ENCODE data around the gene LIPM.

Gene LIPM

GRCh38 chr10:88820748-88821401 is 18.3 kb downstream of the LIPM start:
- no peak overlapping the region for H3K9ac ChIP-seq (ENCODE audit: low read depth in 1 of 2, low read length in 2 of 2)
- H3K27me3 ChIP-seq (ENCODE audit: control insufficient read depth in 1 of 2, insufficient read depth in 2 of 2, low read length in 2 of 2): no peaks in the 10 kb centered on the region
- H3K4me1 ChIP-seq (ENCODE audit: control insufficient read depth in 1 of 2, insufficient read depth in 2 of 2, low read length in 2 of 2): peaks cover 0 to 6% of the 10 kb centered on the region in 2 donors
- H3K36me3 ChIP-seq (ENCODE audit: control insufficient read depth in 1 of 2, insufficient read depth in 2 of 2, low read length in 2 of 2): no peaks in the 10 kb centered on the region
- H3K4me3 ChIP-seq (ENCODE audit: low read depth in 1 of 2, low read length in 2 of 2): no peak overlapping the region
- H3K27ac ChIP-seq (ENCODE audit: low read depth, low read length): no peak overlapping the region
- H3K9me3 ChIP-seq (ENCODE audit: control insufficient read depth in 1 of 2, low read length in 2 of 2): no peaks in the 10 kb centered on the region

- no peak overlapping the region for H3K4me3 ChIP-seq (ENCODE audit: low read depth in 1 of 2, low read length in 2 of 2)
- no peak overlapping the region for H3K27ac ChIP-seq (ENCODE audit: low read depth, low read length)
Measured at GRCh38 chr10:88826388-88826787, 23.9 kb downstream of the LIPM start.

GRCh38 chr10:88827671-88828070 is 25.1 kb downstream of the LIPM start:
- H3K36me3 ChIP-seq (ENCODE audit: control insufficient read depth in 1 of 2, insufficient read depth in 2 of 2, low read length in 2 of 2): no peaks in the 10 kb centered on the region
- H3K9me3 ChIP-seq (ENCODE audit: control insufficient read depth in 1 of 2, low read length in 2 of 2): no peaks in the 10 kb centered on the region
- H3K4me1 ChIP-seq (ENCODE audit: control insufficient read depth in 1 of 2, insufficient read depth in 2 of 2, low read length in 2 of 2): peaks cover 0 to 6% of the 10 kb centered on the region in 2 donors
- H3K27me3 ChIP-seq (ENCODE audit: control insufficient read depth in 1 of 2, insufficient read depth in 2 of 2, low read length in 2 of 2): no peaks in the 10 kb centered on the region
- no peak overlapping the region for H3K27ac ChIP-seq (ENCODE audit: low read depth, low read length)
- no peak overlapping the region for H3K9ac ChIP-seq (ENCODE audit: low read depth in 1 of 2, low read length in 2 of 2)
- no peak overlapping the region for H3K4me3 ChIP-seq (ENCODE audit: low read depth in 1 of 2, low read length in 2 of 2)

More at GRCh38 chr10:88826388-88826787, 23.9 kb downstream of the LIPM start:
- Histone ChIP-seq H3K4me1 (ENCODE audit: control insufficient read depth in 1 of 2, insufficient read depth in 2 of 2, low read length in 2 of 2) (peaks cover 0 to 6% of the 10 kb centered on the region in 2 donors), H3K36me3 (ENCODE audit: control insufficient read depth in 1 of 2, insufficient read depth in 2 of 2, low read length in 2 of 2) (no peaks in the 10 kb centered on the region), H3K27me3 (ENCODE audit: control insufficient read depth in 1 of 2, insufficient read depth in 2 of 2, low read length in 2 of 2) (no peaks in the 10 kb centered on the region), H3K9ac (ENCODE audit: low read depth in 1 of 2, low read length in 2 of 2) (no peak overlapping the region), H3K9me3 (ENCODE audit: control insufficient read depth in 1 of 2, low read length in 2 of 2) (no peaks in the 10 kb centered on the region)

- H3K9me3 ChIP-seq (ENCODE audit: control insufficient read depth in 1 of 2, low read length in 2 of 2): no peaks in the 10 kb centered on the region
- no peak overlapping the region for H3K27ac ChIP-seq (ENCODE audit: low read depth, low read length)
- H3K9ac ChIP-seq (ENCODE audit: low read depth in 1 of 2, low read length in 2 of 2): no peak overlapping the region
- no peaks in the 10 kb centered on the region for H3K27me3 ChIP-seq (ENCODE audit: control insufficient read depth in 1 of 2, insufficient read depth in 2 of 2, low read length in 2 of 2)
- H3K4me3 ChIP-seq (ENCODE audit: low read depth in 1 of 2, low read length in 2 of 2): no peak overlapping the region
- H3K36me3 ChIP-seq (ENCODE audit: control insufficient read depth in 1 of 2, insufficient read depth in 2 of 2, low read length in 2 of 2): no peaks in the 10 kb centered on the region
- H3K4me1 ChIP-seq (ENCODE audit: control insufficient read depth in 1 of 2, insufficient read depth in 2 of 2, low read length in 2 of 2): peaks cover 0 to 6% of the 10 kb centered on the region in 2 donors
Measured at GRCh38 chr10:88828310-88828709, 25.8 kb downstream of the LIPM start.

- Histone ChIP-seq H3K4me1 (ENCODE audit: control insufficient read depth in 1 of 2, insufficient read depth in 2 of 2, low read length in 2 of 2) (peaks cover 0 to 5% of the 10 kb centered on the region in 2 donors), H3K27ac (ENCODE audit: low read depth, low read length) (no peak overlapping the region), H3K9ac (ENCODE audit: low read depth in 1 of 2, low read length in 2 of 2) (no peak overlapping the region), H3K36me3 (ENCODE audit: control insufficient read depth in 1 of 2, insufficient read depth in 2 of 2, low read length in 2 of 2) (no peaks in the 10 kb centered on the region), H3K4me3 (ENCODE audit: low read depth in 1 of 2, low read length in 2 of 2) (no peak overlapping the region), H3K27me3 (ENCODE audit: control insufficient read depth in 1 of 2, insufficient read depth in 2 of 2, low read length in 2 of 2) (no peaks in the 10 kb centered on the region), H3K9me3 (ENCODE audit: control insufficient read depth in 1 of 2, low read length in 2 of 2) (no peaks in the 10 kb centered on the region)
Measured at GRCh38 chr10:88830643-88831268, 28.2 kb downstream of the LIPM start.

DNA sequence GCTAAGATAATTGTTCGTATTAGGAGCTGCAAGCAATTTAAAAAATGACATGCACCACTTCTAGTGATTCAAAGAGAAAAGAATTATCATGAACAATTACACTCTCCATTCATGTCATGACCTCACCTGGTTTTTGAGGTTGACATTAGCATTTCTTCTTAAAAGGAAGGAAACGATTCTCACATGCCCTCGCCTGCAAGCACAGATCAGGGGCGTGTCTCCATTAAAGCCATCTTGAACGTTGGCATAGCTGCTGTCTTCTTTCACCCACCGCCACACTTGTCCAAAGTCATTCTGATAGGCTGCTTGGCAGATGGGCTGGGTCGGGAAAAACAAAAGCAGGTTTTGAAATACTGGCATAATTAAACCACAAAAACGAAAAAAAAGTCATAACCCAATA is 29.2 kb downstream of the LIPM start:
- H3K4me1 ChIP-seq (ENCODE audit: control insufficient read depth in 1 of 2, insufficient read depth in 2 of 2, low read length in 2 of 2): peaks cover 0 to 14% of the 10 kb centered on the region in 2 donors
- H3K27ac ChIP-seq (ENCODE audit: low read depth, low read length): no peak overlapping the region
- no peaks in the 10 kb centered on the region for H3K9me3 ChIP-seq (ENCODE audit: control insufficient read depth in 1 of 2, low read length in 2 of 2)
- no peaks in the 10 kb centered on the region for H3K36me3 ChIP-seq (ENCODE audit: control insufficient read depth in 1 of 2, insufficient read depth in 2 of 2, low read length in 2 of 2)
- H3K4me3 ChIP-seq (ENCODE audit: low read depth in 1 of 2, low read length in 2 of 2): no peak overlapping the region
- no peak overlapping the region for H3K9ac ChIP-seq (ENCODE audit: low read depth in 1 of 2, low read length in 2 of 2)
- no peaks in the 10 kb centered on the region for H3K27me3 ChIP-seq (ENCODE audit: control insufficient read depth in 1 of 2, insufficient read depth in 2 of 2, low read length in 2 of 2)

- peaks cover 0 to 17% of the 10 kb centered on the region in 2 donors for H3K4me1 ChIP-seq (ENCODE audit: control insufficient read depth in 1 of 2, insufficient read depth in 2 of 2, low read length in 2 of 2)
- H3K9me3 ChIP-seq (ENCODE audit: control insufficient read depth in 1 of 2, low read length in 2 of 2): no peaks in the 10 kb centered on the region
- no peaks in the 10 kb centered on the region for H3K36me3 ChIP-seq (ENCODE audit: control insufficient read depth in 1 of 2, insufficient read depth in 2 of 2, low read length in 2 of 2)
- H3K27me3 ChIP-seq (ENCODE audit: control insufficient read depth in 1 of 2, insufficient read depth in 2 of 2, low read length in 2 of 2): no peaks in the 10 kb centered on the region
- H3K4me3 ChIP-seq (ENCODE audit: low read depth in 1 of 2, low read length in 2 of 2): no peak overlapping the region
- H3K9ac ChIP-seq (ENCODE audit: low read depth in 1 of 2, low read length in 2 of 2): no peak overlapping the region
- no peak overlapping the region for H3K27ac ChIP-seq (ENCODE audit: low read depth, low read length)
Measured at GRCh38 chr10:88832376-88832775, 29.8 kb downstream of the LIPM start.

- H3K27ac ChIP-seq (ENCODE audit: low read depth, low read length): no peak overlapping the region
- H3K4me3 ChIP-seq (ENCODE audit: low read depth in 1 of 2, low read length in 2 of 2): no peak overlapping the region
- no peak overlapping the region for H3K9ac ChIP-seq (ENCODE audit: low read depth in 1 of 2, low read length in 2 of 2)
- no peaks in the 10 kb centered on the region for H3K36me3 ChIP-seq (ENCODE audit: control insufficient read depth in 1 of 2, insufficient read depth in 2 of 2, low read length in 2 of 2)
- H3K4me1 ChIP-seq (ENCODE audit: control insufficient read depth in 1 of 2, insufficient read depth in 2 of 2, low read length in 2 of 2): peaks cover 0 to 20% of the 10 kb centered on the region in 2 donors
- H3K27me3 ChIP-seq (ENCODE audit: control insufficient read depth in 1 of 2, insufficient read depth in 2 of 2, low read length in 2 of 2): no peaks in the 10 kb centered on the region
- H3K9me3 ChIP-seq (ENCODE audit: control insufficient read depth in 1 of 2, low read length in 2 of 2): no peaks in the 10 kb centered on the region
Measured at GRCh38 chr10:88833156-88833555, 30.6 kb downstream of the LIPM start.

- Histone ChIP-seq H3K4me3 (ENCODE audit: low read depth in 1 of 2, low read length in 2 of 2) (no peak overlapping the region), H3K9ac (ENCODE audit: low read depth in 1 of 2, low read length in 2 of 2) (no peak overlapping the region), H3K27me3 (ENCODE audit: control insufficient read depth in 1 of 2, insufficient read depth in 2 of 2, low read length in 2 of 2) (no peaks in the 10 kb centered on the region), H3K27ac (ENCODE audit: low read depth, low read length) (no peak overlapping the region), H3K4me1 (ENCODE audit: control insufficient read depth in 1 of 2, insufficient read depth in 2 of 2, low read length in 2 of 2) (peaks cover 0 to 25% of the 10 kb centered on the region in 2 donors), H3K36me3 (ENCODE audit: control insufficient read depth in 1 of 2, insufficient read depth in 2 of 2, low read length in 2 of 2) (no peaks in the 10 kb centered on the region), H3K9me3 (ENCODE audit: control insufficient read depth in 1 of 2, low read length in 2 of 2) (no peaks in the 10 kb centered on the region)
Measured at GRCh38 chr10:88833723-88834122, 31.2 kb downstream of the LIPM start.

DNA sequence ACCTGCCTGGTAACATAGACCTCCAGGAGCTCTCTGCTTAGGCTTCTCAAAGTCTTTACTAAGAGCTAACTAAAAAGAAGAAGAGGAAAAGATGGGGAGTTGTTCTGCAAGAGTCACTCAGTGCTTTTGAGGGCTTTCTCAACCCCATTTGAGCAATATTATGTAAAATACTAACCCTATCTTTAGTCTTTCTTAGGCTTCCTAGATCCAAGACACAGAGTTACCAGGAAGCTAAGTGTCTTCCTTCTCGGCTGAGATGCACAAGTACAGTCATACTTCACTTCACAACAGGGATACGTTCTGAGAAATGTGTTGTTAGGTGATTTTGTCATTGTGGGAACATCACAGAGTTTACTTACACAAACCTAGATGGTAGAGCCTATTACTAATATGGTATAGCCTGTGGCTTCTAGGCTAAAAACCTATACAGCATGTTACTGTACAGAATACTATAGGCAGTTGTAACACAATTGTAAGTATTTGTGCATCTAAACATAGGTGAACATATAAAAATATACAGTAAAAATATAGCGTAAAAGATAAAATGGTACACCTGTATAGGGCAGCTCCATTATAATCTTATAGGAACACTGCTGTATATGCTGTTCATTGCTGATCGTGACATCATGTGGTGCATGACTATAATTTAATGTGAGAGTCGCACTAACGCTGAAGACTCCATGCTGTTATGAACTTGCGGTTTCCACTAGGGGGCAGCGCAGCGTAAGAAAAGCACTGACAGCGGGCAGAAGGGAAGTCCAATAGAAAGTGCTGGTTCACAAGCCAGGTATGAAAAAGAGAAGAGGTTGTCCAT is 32.8 kb downstream of the LIPM start:
- no peaks in the 10 kb centered on the region for H3K9me3 ChIP-seq (ENCODE audit: control insufficient read depth in 1 of 2, low read length in 2 of 2)
- no peak overlapping the region for H3K4me3 ChIP-seq (ENCODE audit: low read depth in 1 of 2, low read length in 2 of 2)
- no peaks in the 10 kb centered on the region for H3K27me3 ChIP-seq (ENCODE audit: control insufficient read depth in 1 of 2, insufficient read depth in 2 of 2, low read length in 2 of 2)
- no peak overlapping the region for H3K9ac ChIP-seq (ENCODE audit: low read depth in 1 of 2, low read length in 2 of 2)
- H3K27ac ChIP-seq (ENCODE audit: low read depth, low read length): no peak overlapping the region
- H3K36me3 ChIP-seq (ENCODE audit: control insufficient read depth in 1 of 2, insufficient read depth in 2 of 2, low read length in 2 of 2): no peaks in the 10 kb centered on the region
- peaks cover 0 to 38% of the 10 kb centered on the region in 2 donors for H3K4me1 ChIP-seq (ENCODE audit: control insufficient read depth in 1 of 2, insufficient read depth in 2 of 2, low read length in 2 of 2)
